CD4-positive, alpha-beta T cell treated with Interleukin-6 for 4 hours (primary cell): ENCODE results near the gene TMEM163.
A peak's percentile ranks its signal among the peaks of the same experiment; 100 is the strongest.

Experiments
- DNase-seq: peaks from one replicate; pipeline ENCODE4 v3.0.0-alpha.2; 2020; ENCODE audit warnings: mixed read lengths

TMEM163 gene

DNA sequence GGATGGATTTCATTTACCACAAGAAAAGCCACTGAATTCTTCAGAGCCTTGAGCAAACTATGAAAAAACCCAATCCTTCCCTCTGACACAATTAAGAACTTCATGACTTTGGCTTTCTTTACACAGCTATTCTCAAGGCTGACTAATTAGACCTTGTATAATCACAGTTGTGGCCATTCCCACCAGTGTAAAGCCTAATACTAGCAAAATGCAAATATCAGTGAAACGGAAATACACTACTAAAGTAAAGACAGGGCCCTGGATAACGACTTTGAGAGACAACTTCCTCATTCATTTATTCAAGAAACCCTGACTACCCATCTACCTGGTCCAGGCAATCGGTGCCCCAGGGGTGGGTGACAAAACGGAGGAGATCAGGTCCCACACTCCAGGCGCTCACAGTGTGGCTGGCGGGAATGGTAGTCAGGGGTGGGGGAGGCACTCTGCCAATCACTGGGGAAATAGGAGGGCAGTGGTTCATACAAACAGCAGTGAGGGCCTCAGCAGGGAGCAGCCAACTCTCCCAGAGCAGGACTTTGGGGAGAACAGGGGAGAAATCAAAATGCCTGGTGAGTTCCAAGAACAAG, 28.1 kb downstream of the TMEM163 start:
- no peak for DNase-seq

DNA sequence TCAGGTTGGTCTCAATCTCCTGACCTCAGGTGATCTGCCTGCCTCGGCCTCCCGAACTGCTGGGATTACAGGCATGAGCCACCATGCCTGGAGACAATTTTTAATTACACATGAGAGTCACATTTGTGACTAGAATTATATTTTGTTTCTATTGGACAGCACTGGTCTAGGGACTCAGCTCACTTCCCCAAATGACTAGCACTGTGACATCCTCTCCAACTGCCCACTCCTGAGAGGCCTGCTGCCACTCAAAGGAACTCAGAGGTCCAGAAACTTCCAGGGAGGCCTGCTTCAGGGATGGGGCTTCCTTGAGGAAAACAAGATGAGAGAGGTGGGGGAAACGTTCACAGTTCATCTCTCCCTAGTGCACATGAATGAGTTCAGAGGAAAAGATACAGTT, 29.5 kb downstream of the TMEM163 start:
- no peak for DNase-seq

DNA sequence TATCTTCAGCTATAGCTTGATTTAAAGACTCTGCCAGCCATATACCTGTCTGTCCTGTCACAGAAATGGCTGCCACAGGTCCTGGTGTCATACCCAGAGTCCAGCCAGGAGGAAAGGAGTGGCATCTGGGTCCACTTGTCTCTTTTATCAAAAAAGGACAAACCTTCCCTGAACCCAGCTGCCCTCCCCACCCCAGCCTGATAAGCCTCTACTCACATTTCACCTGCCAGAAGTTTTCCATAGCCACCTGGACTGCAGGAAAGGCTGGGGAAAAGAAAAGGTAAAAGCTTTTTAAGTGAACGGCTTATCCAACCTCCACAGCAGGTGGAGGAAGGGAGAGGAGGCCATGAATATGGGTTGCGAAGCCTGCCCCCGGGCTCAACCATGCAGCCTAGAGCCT, 32.8 kb downstream of the TMEM163 start:
- no peak for DNase-seq

DNA sequence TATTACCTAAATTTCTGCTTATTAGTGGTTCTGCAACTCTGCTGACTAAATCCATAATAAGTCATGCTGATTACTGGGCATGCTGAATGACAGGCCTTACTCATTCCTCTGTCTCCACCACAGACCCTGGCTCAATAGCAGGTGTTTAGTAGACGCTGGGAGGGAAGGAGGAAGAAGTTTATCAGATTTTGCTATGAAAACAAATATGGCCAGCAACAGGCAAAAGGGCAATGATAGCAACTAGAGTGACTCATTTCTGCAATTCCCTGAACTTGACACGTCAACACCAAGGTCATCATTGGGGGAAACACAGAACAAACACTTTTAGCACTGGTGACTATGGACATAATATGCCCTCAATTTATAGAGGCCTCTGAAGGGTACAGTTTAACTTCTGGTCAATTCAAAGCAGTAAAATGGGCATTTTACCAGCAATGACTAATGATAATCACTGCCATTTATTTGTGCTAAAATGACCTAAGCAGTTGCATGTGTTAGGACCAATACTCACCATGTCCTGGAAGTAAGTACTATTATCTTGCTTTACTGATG, 35.2 kb downstream of the TMEM163 start:
- DNase-seq: no peak

DNA sequence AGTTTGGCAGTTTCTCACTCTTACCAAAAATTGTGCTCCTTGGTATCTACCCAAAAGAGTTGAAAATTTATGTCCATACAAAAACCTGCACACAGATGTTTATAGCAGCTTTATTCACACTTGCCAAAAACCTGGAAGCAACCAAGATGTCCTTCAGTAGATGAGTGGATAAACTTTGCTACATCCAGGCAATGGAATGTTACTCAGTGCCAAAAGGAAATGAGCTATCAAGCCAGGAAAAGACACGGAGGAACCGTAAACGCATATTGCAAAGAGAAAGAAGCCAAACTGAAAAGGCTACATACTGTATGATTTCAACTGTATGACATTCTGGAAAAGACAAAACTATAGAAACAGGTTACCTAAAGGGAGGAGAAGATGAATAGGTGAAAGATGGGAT, 36.1 kb downstream of the TMEM163 start:
- DNase-seq: no peak

DNA sequence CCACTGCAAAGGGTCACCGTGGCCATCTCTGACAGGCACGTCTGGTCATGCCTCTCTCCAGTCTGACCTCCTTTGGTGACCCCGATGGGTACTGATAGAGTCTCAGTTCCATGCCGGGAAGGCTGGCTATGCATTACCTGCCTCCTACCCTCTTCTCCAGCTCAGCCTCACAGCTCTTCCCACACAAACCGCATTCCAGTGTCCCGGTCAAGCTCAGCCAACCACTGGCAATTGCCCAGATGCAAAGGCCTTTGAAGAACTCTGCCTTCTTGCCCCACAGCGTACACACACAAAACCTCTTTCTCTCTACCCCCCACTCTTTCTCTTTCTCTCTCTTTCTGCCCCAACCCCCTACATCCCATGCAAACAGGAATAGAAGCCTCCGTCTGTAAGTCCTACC, 37.6 kb downstream of the TMEM163 start:
- DNase-seq: no peak

DNA sequence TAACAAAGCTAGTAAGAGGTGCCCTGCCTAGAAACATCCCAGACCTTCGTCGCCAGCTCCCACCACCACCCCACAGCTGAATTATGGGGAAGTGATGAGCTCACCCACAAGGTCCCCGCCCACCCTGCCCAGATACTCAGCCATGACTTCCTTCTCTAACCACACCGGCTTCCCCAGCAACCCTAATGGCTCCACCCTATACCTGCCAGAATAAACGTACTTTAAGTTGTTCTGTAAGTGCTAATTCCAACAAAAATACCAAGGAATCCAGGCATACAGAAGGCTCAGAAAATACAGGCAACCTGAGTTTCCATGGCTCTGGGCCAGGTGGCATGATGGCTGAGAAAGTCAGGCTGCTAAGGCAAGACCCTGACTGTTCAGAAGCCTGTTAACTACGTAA, 39.1 kb downstream of the TMEM163 start:
- peak; percentile 65 for DNase-seq

DNA sequence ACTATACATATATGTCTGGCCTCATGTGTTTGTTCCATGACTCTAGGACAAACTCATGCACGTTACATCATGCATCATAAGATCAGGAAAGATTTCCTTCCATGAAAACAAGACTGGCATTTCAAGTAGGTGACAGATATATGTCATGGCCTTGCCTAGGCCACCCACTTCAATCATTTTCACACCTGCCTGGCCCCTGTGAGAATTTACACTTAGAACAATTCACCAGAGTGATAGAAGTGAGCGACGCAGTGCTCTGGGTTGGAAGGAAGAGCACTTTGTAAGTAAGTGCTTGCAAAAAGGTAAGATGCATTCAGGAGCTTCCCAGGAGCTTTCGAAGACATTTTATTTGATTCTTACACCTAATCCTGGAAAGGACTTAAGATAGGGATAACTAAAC, 39.5 kb downstream of the TMEM163 start:
- DNase-seq: no peak

DNA sequence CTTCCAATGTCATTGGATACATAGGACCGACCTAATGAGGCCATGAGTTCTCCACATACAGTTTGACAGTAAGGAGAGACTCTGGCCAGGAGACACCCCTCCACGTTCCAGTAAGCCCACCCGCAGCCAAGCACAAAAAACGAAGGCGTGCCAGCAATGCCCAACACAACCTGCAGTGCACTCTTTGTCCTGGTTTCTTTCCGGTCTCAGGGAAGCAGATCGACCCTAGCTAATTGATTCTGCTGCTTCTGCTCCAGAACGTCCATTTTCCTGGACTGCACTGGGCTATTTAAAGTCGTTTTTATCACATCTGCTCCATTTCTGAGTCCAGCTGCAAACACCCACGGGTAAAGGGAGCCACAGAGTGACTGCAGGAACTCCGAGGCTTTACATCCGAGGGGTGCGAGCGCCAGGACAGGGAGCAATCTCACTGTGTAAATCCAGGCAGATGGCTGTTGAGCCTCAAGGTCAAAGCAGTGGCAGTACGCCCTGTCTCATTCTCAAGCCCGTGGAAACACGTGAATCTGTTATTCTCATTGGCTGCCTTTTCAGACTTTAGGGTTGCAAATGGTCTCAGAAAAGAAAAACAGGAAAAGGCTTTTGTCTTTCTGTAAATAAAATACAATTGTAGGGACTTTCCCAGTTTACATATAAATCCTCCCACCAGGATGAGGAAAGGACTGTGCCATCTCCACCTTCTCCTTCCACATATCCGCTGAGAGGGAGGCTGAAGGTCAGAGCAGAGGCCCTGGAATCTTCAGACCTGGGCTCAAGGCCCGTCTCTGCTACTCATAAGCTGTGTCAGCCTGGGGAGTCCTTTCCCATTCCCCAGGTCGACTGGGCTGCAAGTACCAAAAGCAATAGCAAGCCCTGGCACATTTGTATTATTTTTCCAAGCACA, 40.7 kb downstream of the TMEM163 start:
- no peak for DNase-seq

DNA sequence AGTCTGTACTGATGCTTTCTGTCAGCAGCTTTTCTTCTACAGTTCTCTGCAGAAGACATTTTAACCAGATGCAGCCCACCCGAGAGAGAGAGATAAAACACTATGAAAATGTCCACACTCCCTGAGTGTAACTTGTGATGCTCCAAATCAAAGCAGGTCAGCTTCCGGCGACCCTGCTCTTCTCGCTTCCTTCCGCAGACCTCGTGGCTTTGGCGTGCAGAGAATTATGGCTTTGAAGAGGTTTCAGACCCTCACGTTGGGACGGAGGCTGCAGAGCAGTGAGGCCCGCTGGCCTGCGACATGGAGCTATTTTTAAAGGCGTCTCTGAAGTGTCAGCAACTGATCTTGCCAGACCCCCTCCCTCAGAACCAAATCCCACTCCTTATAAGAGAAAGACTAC, 41.8 kb downstream of the TMEM163 start:
- peak; percentile 45 for DNase-seq

DNA sequence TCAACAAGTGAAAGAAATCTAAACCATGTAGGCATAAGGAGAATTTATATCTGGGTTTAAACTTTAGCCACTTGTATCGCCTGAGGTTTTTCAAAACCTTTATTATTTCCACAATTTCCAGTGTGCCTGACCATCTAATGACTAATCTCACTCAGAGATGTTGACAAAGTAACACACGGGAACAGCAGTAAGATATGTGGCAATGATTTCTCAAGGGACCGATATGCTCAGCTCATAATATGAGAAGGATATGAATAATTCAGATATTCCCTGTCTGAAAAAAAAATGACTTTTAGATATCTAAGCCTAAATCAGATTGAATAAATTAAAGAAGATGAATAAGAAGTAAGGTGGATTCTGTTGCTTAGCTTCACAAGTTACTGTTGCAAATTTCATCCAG, 43.5 kb downstream of the TMEM163 start:
- DNase-seq: no peak

DNA sequence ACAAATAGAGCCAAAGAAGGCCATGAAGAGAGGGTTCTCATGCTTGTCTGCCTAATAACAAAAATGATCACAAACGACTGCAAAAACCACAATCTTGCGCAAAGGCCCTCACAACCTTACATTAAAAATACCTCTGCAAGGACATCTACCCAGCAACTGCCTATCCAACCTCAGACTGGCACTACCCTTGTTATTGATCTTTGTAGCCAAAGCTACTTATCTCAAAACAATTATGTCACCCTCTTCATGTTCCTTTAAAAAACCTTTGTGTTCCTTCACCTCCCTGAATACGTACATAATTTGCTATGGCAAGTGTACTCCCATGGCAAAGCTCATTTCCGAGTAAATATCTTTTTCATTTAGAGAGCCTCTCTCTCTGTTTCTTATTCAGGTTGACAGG, 44.1 kb downstream of the TMEM163 start:
- no peak for DNase-seq

DNA sequence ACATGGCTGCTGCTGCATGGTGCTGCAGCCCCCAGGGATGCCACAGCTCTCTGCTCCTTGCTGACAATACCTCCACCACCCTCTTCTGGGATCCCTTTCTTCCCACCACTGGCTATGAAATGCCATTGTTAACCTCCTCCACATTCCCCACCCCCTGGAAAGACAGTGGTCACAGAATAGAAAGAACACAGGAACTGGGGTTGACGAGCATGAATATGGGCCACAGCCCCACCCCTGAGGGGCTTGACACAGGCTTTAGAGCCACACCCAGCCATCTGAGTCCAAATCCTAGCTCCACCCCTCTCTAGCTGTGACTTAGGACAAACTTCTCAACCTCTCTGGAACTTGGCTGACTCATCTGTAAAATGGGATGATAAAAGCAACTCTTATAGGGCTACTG, 47.3 kb downstream of the TMEM163 start:
- DNase-seq: peak; percentile 16

DNA sequence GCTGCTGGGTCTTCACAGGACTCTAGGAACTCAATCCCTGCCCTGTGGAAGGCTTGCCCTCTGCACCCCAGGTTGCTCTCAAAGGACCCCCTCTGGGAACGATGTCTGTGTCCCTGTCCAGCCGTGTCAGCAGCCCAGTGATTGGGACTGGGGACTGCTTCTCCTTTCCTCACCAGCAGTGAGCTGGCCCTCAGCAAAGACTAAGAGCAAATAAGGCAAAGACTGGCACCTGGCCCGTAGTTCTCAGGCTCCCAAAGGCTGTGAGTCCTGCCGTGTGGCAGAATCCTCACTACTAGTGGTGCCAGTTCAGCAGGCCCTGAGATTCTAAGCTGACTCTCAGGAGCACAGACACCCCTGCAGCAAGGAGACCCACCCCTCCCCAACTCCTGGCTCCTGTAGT, 47.8 kb downstream of the TMEM163 start:
- peak; percentile 9 for DNase-seq

DNA sequence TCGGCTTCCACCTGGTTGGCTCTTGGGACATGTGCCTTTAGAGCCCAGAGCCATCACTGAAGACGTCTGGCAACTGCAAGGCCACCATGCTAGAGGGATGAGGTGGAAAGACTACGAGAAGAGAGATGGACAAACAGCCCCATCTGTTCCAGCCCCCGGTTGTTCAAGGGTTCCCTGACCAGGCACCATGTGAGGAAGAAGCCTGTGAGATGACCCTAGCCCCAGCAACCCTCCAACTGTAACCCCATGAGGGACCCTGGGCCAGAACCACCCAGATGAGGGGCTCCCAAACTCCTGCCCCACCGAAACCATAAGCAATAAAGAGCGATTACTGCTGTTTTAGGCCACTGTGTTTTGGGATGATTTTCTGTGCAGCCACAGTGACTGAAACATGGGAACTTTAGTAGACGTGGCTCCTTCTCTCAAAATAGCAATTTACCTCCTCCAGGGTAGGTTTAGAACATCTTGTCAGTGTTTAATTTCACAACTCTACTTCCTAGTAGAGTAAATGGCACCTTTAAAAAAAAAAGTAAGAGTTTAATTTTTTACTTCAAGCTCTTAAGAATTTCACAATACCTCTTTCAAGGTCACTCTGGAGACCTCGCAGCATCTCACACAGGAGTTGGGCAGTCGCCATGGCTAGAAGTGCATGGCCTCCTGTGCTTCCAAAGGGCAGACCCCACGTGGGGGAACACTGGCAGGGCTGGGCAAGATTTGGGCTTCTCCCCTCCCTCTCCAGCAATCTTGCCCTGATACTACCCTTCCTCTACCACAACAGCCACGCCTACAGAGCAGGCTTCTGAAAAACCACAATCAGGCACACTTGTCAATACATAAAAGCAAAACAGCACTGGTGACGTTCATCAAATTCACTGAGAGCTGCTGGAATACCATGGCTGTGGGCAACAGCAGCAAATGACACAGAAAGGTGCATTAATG, 48.8 kb downstream of the TMEM163 start:
- peak; percentile 69 for DNase-seq

DNA sequence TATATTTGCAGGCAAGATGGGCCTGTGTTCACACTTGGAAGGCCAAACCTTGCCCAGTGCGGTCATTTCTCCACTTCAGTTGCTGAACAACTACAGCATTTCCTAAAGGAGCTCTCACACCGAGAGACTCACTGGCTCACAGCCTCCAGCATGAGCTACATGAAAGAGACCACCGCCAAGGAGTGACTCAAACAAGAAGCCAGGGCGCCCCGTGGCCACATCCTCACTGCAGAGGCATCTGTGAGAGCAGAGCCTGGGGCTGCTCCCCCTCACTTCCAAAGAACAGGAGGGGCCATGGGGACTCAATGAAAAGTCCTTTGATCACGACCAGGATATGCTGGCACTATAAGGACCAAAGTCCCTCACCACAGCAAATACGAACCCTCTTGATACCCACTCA, 50.0 kb downstream of the TMEM163 start:
- DNase-seq: peak; percentile 85

DNA sequence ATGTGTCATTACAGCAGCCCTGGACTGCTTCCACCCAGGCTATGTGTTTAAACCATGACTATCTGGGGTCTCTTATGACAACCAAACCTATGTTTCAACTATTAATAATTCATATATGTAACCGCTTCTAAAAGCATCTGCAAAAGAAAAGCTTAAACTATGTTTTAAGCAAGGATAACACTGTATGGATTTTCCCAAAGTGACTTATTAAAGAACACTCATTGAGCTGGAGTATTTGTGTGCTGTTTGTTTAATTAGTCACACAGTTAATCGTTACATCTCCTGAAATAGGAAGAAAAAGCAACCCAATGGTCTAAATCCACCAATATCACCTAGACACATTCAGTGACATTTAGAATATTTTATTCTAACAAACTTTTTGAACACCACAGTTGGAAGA, 51.3 kb downstream of the TMEM163 start:
- DNase-seq: no peak

DNA sequence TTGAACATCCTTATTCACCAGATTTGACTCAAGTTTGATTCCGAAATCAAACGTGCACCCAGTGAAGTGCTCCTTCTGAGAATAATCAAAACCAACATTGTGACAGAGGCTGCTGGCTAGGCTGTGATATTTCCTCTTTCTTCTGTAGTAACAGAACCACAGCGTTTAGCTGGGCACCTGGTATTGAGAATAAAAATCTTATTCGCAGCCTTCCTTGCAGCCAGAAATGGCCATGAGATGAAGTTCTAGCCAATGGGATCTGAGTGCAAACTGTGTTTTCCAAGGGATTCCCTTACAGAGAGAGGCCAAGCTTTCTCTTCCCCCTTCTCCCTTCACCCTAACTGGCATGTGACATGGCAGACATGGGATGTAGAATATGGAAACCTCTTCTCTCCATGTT, 51.7 kb downstream of the TMEM163 start:
- no peak for DNase-seq

DNA sequence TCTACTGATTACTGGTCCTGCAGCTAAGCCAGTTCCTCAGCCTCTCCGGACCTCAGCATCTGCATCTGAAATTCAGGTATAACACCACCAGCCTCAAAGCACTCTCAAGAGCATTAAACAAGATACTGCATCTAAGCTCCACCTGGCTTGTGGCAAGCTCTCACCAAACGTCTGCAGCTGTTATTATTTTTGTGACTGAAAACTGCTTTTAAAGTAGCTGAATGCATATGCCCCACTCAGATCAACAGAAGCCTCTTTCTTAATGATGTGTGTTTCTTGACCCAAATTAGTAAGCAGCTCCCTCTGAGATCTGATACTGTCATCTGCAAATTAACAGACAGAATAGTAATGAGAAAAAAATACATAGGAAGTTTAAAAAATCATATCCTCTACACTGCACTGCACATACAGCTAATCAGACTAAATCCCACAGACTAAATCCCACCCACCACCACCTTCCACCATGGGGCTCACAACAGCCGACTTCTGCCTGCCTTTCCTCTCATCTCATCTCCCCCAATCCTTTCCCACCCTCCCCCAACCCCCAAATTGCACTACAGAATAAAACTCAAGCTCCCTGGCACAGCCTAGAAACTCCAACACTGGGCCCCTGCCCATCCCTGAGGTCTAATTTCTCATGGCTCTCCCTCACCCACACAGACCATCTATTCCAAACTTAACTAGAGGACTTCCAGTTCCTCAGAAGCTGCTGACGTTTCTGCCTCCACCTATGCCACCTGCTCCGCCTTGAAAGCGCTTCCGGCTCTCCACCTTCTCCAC, 52.9 kb downstream of the TMEM163 start:
- DNase-seq: no peak

DNA sequence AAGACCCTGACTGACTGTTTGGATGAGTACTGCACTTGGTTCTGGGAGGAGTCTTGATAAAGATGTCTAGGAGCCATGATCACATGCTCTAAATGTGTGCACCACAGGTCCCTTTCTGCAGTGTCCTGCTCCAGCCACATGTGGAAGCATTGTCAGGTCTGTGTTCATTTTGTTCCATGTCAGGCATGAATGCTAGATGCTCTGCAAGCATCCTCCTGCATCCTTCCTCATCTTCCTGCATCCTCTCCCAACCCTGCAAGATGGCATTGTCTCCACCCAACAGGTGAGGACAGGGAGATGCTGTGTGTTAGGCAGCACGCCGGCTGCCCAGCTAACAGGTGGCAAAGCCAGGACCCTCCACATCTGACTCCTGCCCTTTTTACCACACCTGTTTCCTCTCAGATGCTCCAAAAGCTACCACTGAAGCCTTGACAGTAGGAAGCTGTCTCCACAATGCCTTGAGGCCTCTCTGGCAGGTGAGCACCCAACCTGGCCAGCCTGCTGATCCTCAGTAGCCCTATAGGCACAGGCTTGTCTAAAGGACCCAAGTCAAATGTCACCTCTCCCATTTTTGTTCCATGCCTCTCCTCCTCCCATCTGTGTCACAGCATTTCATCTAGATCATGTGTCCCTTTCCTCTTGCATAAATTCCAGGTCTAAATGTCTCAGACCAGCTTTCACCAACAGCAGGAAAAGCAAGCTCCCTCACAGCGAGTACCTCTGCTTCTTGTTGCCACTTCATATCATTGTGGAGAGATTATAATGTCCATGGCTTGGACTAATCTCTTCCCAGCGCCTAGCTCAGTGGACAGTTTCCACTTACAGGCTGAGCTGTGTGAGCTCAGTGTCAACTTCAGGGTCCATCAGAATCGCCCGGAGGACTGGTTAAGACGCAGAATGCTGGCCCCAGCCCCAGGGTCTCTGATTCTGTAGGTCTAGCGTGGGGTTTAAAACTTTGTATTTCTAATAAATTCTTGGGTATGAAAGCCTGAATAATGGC, 55.0 kb downstream of the TMEM163 start:
- DNase-seq: no peak

DNA sequence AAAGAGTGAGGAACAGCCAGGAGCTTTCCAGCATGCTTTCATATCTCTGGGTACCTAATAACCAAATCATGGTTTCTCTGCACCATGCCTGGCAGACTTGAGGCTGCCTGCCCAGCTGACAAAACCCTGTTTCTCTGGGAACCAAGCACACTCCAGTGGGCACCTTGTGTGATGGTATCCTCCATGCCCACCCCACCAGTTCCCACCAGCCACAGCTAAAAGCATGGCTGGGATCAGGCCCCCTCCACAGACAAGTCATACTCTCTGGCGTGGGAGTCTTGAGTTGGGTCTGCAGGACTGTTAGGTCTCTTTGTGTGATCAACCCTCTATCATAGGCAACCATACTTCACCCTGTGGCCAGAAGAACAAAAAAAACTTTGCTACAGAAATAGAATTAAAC, 56.0 kb downstream of the TMEM163 start:
- DNase-seq: no peak
